Hematopoietic multipotent progenitor cell treated with erythropoietin and hydrocortisone succinate and interleukin-3 and kit ligand, for 6 days (in vitro differentiated cells): Measurements from ENCODE around the gene WBP2.

Experiments
- DNase-seq: peaks from one replicate; pipeline ENCODE4 v3.0.0-alpha.2; 2015

Gene WBP2

DNA sequence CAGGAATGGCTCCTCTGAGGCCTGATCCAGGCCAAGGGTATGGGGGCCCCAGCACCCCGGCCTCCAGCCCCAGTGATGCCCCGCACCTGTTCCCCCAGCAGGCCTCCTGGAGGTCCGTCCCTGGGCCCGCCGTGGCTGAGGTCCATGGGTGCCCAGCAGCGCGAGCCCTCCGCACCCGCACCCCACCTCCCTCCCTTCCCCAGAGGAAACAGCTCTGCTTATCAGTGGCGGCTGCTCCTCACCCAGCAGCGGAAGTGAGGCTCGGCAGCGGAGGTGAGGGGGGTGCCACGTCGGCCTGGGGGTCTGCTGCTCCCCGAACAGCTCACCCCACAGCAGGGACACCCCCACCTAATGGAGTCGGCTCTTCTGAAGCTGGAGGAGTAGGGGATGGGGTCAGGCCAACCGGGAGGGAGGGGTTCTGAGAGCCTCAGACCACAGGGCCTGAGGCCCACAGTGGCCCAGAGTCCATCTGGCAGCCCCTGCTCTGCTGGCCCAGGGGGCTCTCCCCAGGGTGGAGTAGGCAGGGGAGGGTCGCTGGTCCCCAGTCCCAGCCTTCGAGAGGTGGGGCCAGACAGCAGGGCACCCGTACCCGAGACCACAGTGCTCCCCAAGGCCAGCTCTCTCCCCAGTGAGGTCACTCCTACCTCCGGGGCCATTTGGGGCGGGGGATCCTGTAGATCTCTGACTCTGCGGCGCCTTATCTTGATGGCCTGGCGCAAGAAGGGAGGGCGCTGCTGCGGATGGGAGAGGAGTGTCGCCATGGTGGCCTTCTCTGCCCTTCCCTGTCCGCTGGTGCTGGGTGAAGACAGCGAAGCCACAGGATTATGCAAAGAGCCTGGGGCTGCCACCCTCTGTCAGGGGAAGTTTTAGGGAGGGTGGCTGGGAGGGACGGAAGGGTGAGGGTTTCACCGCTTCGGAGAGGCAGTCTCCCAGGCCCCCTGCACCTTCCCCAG is 11.3 kb downstream of the WBP2 start, which contains the start of gene UNC13D:
Gene UNC13D, minus strand, starts transcription at position 828 of the 953 bp plus-strand sequence. Its CDS starts 67 bp downstream, at position 761.
- peak; percentile 91 for DNase-seq

DNA sequence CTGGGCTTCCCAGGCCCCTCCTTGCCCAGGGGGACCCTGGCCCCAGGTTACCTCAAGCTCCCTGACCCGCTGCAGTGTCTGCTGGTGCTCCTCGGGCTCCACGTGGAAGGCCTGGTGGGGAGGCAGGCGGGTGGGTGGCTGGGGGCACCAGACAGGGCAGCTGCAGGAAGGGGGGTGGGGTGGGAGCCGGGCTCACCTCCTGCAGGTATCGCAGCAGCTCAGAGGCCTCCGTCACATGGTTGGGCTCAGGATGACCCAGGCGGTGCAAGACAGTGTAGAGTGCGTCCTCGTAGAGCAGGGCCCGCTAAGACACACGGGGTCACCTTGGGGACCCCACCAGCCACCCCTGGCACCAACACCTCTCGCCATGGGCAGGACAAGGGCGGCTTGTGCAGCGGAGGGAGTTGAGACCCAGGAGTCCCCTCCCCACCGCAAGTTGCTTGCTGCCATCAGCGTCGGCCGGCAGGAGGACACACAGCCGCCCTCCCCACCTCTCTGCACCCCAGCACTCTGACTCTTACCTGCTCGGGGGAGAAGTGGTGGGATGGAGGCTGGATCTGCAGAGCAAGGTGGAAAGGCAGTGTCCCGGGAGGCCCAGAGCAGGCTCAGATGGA is 12.1 kb downstream of the WBP2 start:
- no peak for DNase-seq

DNA sequence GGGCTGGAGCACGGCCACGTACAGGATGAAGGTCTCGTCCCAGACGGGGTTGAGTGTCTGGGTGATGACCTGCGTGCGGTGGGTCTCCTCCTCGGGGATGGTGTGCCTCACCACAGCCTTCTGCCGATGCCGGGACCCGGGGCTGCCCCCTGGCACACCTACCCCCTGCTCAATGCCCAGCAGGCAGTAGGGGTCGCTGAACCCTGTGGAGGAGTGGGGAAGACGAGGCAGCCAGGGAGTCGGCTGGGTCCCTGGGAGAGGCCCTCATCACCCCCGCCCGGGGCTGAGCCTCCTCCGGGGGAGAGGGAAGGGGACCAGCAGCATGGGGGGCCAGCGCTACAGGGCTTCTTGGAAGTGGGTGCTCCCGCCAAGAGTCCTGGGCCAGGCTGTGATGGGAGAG is 12.7 kb downstream of the WBP2 start:
- DNase-seq, result no peak

DNA sequence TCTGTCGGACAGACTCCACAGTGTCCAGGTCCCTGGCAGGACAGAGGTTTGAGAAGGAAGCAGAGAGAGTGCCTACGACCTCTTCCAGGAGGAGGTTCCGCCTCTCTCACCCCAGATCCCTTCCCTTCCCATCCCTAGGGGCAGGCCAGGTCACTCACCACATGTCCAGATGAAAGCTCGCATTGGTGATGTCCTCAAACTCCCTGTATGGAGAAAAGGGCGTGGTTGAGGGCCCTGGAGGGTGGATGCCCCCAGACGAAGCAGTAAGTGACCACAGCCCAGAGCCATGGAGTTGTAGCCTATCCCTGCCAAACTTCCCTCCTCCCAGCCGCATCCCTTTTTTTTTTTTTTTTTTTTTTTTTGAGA is 14.4 kb downstream of the WBP2 start:
- DNase-seq, result no peak

DNA sequence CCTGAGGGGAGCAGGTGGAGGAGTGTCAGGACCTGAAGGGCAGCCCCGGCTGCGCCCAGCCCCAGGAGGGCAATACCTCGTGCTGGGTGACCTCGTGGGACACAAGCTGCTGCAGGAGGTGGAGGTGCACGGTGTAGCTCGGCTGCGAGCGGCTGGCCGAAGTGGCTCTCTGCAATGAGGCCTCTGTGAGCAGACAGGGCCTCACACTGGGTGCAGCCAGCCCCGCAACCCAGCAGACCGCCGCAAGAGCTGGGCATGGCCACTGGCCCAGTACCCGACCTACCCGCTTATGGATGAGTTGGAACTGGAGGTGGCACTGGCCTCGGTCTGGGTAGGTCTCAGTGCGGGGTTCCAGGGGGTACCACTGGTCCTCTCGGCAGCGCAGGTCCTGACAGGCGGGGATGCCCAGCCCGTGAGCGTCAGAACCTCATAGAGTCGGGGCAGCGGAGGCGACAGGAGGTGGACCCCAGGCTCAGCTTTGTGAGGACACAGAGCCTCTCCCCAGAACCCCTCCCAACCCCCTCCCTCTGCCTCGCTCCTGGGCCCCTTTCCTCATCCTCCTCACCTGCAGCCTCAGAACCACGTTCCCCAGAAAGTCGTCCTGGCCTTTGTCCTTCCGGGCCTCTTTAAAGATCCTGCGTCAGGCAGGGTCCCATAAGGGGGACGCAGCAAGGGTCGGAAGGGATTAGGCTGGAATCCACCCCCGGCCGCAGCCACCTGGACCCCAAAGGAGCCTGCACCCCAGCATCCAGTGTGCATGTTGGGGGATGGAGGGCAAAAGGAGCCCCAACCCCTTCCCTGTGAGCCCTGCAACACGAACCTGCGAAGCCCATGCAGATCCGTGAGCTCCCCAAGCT is 15.0 kb downstream of the WBP2 start:
- DNase-seq, result no peak

DNA sequence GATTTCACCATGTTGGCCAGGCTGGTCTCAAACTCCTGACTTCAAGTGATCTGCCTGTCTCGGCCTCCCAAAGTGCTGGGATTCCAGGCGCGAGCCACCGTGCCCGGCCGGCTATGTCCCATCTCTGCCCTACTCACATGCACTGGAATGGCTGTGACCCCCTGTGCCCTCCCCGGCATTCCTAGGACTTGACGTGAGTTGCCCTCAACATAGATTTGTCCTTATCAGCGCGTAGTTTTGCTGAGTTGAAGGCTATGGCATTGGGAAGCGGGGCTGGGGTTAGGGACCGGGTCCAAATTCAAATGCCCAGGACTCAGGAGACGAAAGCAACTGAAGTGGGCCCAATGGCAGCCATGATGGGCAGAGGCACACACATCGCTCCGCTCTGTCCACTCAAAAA is 16.7 kb downstream of the WBP2 start:
- DNase-seq, result no peak

DNA sequence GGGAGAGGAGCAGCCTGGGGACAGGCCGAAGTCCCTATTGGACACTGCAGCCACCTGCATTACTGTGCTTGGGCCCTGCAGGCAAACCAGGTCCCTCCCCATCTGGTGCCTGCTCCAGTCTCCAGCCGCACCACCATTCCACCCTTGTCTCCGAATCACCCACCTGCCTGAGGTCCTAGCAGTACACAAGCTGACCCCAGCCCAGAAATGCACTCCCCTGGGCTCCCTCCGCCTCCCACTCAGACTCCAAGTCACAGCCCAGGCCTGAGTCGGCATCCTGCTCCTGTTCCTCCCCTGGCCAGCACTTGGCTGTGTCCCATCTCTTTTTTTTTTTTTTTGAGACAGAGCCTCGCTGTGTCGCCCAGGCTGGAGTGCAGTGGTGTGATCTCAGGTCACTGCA is 17.2 kb downstream of the WBP2 start:
- DNase-seq, result no peak

DNA sequence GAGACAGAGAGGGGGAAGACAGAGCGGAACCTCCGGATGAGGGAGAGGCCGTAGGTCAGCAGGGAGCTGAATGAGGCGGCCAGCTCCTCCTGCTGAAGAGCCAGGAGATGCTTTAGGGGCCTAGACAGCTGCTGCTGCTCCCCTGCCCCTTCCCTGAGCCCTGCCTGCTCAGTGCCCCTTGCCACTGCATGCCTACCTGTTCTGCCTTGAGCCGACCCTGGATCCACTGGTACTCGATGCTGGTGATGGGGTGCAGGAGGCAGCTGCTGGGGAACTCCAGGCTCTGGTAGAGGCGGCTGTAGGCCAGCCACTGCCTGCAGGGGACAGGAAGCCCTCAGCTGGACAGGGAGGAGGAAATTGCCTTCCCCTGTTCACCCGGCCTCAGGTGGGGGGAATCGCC is 18.5 kb downstream of the WBP2 start:
- no peak for DNase-seq

DNA sequence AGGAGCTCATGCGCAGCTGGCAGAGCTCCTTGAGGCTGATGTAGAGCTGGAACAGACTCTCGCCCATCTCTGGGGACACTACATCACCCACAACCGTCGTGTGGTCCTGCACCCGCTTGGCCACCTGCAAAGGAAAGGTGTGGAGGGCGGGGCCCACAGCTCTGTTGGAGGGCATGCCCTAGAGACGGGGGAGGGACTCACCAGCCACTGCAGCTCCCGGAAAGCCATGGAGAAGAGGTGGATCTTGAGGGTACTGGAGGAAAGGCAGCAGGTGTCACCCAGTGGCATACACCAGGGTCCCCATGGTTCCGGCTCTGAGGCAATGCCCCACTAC is 19.5 kb downstream of the WBP2 start:
- DNase-seq, result no peak

DNA sequence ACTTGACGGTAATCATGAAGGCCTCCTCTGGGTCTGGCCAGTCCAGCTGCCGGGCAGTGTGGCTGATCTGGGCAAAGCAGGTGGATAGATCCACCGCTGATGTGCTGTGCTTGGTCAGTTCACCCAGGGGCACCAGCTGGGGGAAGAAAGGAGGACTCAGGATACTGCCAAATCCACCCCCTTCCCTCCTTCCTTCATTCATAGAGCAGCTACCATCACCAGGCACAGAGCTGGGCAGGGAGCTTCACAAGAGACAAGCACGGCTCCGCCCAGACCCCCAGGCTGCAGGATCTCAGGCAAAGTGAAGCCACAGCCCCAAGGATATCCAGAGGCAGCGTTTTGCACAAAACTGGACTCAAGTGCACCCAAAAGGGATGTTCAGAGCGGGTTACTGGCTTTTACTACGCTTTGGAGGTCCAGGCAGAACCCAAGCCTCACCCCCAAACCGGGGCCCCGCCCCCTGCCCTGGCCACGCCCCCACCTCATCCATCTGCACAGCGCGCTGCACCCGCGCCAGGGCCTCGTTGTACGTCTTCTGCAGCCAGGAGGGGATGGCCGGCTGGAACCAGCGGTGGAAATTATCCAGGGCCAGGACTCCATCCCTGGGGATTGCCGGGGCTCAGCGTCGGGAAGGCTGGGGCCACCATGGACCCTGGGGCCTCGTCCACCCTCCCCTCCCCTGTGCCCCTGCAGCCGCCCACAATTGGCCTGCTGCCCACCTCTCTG is 20.0 kb downstream of the WBP2 start:
- no peak for DNase-seq

DNA sequence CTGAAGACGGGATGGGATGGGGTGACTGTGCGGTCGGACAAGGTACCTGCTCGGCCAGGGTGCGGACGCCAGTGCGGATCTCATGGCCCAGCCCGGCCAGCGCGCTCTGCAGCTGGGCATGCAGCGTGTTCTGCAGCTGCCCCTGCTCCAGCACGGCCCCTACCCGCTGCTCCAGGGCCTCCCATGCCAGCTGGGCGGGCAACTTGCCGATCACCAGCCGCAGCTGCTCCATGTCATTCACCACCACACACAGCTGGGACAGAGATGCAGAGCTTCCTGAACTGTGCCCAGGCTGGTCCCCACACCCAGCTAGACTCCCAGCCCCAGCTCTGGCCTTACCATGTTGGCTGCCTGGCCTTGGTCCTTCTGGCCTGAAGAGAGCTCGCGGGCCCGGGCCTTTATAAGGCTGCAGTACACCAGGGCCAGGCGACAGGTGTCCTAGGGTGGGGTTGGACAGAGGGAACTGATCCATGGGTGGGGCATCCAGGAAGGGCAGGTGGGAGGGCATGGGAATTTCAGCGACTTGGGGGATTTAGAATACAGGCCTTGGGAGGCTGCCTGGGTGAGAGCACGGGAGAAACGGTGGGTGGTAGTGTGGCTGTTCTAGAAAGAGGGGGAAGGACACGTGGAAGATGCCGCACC is 20.7 kb downstream of the WBP2 start:
- no peak for DNase-seq

DNA sequence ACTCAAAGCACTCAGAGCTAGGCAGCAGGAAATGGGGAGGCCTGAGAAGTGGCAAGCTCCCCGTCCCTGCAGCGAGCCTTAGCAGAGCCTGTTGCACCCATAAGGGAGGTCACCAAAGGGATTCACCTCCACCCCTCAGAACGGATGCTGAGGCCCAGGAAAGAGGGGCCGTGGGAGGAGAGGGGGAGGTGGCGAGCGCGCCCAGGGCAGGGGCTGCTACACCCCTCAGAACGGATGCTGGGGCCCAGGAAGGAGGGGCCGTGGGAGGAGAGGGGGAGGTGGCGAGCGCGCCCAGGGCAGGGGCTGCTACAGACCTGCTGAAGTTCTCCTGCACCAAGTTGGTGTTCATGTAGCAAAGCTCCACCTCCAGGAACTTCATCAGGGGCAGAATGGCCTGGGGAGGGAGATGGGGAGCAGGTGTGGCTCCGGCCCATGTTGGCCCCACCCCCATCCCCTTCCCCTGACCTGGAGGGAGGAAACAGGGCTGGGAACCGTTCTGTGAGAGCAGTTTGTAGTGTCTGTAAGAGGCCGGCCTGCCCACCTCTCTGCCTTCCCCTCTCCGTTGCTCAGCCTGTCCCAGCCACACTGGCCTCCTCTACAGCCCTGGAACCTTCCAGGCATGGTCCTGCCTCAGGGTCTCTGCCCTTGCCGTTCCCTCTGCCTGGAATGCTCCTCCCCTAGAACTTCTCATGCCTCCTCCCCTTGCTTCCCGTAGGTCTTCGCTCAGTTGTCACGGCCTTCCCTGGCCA is 22.3 kb downstream of the WBP2 start:
- no peak for DNase-seq

DNA sequence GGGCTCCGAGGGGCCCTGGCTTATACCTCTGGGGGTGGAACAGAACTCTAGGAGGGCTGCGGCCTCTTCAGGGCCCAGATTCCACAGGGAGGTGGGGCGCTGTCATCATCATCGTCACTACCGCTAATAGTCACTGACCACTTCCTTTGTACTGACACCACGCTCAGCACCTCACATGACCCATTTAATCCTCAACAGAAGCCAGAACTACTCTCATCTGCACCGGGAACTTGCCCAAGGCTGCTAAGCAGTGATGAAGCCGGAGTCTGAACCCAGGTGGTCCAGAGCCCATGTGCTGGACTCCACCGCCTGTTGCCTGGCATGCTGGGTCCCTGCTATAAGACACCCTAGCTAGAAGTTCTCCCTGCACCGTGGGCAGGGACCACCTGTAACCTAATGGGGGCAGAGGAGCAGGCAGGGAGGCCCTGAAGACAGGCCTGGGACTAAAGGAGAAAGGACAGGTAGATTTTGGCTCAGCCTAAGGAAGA is 22.9 kb downstream of the WBP2 start:
- DNase-seq, result no peak

DNA sequence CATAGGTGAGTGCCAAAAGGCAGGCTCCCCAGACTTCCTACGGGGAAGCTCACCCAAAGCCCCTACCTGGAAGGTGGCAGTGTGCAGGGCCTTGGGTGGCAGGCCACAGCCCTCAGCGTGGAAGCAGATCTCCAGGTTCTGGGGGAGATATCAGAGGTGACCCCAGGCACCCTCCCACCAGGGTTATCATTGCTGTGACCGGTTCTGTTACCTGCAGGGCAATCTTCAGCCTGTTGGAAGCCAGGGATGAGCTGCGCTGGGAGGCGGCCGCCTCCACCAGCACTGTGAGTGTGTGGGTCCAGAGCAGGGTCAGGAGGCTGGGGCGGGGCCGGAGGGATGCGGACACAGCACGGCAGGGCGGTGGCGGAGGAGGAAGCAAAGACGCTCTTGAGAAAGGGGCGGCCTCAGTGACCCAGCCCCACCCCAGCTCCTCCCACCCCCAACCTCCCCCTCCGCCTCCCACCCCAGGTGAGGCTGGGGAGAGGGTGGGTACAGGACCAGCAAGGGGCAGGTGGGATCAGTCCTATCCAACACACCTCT is 24.0 kb downstream of the WBP2 start:
- DNase-seq, result no peak

DNA sequence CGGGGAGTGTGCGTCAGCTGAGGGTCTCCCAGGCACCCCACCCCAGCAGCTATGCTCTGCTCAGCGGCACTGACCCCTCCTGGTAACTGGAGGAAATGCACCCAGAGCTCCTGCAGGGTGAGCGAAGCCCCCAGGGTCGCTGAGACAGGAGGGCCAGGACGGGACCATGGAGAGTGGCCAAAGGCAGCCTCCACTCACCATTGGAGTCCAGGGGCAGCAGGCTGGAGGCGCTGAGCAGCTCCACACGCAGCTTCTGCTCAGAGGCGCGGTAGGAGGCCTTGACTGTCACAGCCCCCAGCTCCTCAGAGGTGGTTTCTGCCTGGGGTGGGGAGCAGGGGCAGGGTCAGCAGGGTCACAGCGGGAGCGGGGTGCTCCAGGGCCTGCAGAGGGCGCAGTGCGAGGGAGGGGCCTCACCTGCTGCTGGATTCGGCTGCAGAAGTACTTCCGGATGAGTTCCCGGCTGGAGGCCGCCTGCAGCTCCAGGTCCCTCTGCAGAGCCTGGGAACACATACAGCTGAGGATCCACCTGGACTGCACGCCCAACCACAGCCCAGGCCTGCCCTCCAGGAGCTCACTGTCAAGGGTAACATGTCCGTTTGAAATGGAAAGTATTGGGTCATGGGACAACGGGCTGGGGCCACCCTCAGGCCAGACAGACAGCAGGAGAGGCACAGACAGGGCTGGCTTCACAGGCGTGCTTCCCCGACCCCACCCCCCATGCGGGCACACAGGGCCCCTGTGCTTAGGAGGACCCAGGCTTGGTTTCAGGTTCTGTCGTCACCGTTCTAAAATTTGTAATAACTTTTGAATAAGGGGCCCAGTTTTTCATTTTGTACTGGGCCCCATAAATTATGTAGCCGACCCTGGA is 24.7 kb downstream of the WBP2 start:
- no peak for DNase-seq

DNA sequence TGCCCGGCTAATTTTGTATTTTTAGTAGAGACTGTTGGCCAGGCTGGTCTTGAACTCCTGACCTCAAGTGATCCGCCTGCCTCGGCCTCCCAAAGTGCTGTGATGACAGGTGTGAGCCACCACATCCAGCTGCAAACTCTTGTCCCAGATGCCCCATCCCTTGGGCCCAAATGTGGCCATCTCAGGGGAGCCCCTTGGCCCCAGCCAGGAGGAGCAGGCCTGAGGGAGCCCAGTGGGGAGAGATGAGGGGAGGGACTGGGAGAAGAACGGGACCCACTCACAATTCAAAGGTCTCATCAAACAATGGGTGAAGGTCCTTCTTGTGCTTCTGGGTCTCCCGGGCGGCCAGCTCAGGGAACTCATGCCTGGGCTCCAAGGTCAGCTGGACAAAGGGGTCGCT is 25.4 kb downstream of the WBP2 start:
- DNase-seq, result no peak

DNA sequence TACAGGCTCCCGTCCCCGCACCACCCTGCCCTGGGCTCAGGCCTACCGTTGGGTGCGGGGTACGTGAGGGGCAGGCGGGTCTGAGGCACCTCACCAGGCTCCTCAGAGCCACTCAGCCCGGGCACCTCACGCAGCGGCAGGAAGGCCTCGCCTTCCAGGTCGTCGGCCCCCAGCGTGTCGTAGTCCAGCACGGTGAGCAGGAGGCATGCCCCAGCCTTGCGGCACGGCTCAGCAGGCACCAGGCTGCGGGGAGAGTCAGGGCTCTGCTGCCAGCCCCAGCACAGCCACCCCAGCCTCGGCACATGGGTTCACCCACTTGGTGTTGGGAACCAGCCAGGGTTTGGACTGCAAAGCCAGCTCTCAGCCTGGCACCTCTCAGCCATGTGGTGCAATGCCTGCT is 26.4 kb downstream of the WBP2 start:
- DNase-seq, result no peak

DNA sequence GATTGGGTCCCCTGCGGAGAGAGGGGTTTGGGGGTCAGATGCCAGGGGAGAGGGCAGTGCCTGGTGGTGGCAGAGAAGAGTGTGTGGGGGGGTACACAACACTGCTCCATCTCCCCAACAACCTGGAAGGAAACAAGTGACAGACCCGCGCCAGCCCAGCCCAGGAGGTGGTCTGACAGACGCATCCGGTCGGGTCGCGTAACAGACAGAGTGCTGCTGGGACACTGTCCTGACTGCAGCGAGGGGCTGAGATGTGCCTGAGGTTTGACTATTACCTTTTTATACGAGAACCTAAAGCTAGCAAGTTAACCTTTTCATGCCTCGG is 27.1 kb downstream of the WBP2 start:
- no peak for DNase-seq

DNA sequence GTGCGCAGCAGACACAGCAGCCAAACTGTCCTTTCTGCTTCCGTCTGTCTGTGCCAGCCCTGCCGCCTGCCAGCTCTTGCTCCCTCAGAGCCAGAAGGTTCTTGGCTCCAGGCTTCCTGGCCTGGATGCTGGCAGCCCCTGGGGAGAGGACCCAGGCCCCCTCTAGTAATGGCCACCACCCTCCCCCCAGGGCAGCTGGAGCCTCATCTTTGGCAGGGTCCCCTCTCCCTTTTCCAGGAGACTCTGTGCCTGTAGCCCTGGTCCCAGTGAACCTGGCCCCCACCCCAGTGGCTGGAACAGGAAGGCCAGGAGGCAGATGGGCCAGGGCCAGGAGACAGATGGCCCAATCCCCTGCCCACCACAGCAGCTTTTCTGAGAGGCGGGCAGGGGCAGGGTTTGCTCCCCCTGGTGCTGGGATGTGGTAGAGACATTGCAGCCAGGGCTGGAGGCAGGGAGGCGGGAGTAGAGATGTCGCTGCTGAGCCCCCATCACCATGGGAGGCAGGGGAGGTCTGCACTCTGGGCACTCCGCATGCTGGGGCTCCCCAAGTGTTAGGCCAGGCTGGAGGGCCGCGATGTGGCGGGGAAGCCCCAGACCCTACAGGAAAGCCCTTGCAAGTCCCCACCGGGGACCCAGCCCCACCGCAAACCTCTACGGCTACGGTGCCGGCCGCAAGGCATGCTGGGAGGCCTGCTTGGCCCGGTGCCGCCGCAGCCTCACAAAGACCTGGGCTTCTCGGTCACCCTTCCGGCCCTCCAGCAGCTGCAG is 27.6 kb downstream of the WBP2 start:
- DNase-seq, result peak; percentile 70
